Epidermal melanocyte (primary cell): ENCODE measurements around the gene IL6R.
"Not testable (repeated sequence)": the region's sequence is repeated elsewhere in the genome, so short reads cannot be mapped to it uniquely, and the experiment has no call there.

Source experiments
- DNase-seq: peaks from one replicate; pipeline ENCODE4 v3.0.0; 2011; ENCODE audit warnings: low spot score; ENCODE audit not compliant: insufficient read length

IL6R gene

DNA sequence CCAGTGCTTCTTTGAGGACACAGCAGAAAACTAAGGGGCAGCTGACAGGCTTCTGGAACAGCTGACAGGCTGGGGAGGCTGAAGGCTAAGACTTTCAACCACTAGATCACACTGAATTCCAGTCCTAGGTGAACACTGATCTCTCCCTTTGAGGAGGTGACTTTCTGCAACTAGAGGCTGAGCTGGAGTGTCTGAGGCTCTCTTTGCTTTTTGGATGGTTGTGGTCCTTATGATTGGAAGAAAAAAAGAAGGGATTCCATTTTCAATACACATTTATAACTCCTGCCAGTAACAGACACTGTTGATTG lies 1.4 kb downstream of the IL6R start:
- no peak for DNase-seq

DNA sequence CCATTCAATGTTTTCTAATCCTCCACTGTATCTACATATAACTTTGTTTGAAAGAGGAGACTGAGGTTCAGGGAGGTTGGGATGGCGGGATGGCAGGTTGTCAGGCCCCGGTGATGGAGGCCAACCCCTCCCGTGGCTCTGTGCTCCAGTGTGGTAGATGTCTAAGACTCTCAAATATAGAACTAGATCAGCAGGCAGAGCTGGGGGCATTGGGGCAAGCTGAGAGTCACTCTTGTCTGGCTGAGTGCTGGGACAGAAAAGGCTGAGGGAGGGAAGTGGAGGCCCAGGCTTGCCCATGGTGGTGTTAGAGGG lies 1.7 kb downstream of the IL6R start:
- DNase-seq: no peak

GRCh38 chr1:154407198-154408091 lies 2.3 kb downstream of the IL6R start:
- no peak for DNase-seq

GRCh38 chr1:154408174-154408777 lies 3.1 kb downstream of the IL6R start:
- no peak for DNase-seq

DNA sequence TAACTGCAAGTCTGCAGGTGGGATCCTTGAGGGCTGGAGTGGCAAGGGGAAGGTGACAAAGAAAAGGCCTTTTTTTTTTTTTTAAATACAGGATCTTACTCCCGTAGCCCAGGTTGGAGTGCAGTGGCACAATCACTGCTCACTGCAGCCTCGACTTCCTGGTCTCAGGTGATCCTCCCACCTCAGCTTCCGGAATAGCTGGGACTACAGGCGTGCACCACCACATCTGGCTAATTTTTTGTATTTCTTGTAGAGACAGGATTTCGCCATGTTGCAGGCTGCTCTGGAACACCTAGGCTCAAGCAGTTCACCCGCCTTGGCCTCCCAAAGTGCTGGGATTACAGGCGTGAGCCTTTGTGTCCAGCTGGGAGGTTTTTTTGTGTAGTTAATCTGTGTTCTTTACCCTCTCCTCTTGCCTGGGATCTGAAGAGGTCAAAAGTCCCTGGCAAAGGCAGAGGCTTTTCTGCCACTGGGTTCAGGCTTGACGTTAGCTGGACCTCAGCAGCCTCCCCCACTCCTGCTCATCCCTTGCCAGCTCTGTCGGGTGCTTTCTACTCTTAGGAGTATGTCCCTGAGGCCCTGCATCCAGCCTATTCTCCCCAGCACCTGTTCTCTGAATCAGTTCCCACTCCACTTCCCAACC lies 5.2 kb downstream of the IL6R start:
- DNase-seq: no peak

DNA sequence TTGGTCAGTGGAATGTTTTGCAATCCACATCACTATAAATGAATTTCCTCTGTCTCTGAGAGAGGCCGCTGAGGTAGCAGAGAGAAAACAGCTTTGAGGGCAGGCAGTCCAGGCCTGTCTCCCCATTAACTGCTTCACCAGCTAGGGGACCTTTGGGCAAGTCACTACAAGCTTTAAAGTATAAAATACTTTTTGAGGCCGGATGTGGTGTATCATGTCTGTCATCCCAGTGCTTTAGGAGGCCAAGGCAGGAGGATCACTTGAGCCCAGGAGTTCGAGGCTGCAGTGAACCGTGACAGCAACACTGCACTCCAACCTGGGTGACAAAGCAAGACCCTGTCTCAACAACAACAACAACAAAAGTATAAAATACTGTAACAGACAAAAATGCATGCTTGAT lies 6.4 kb downstream of the IL6R start:
- DNase-seq: no peak

DNA sequence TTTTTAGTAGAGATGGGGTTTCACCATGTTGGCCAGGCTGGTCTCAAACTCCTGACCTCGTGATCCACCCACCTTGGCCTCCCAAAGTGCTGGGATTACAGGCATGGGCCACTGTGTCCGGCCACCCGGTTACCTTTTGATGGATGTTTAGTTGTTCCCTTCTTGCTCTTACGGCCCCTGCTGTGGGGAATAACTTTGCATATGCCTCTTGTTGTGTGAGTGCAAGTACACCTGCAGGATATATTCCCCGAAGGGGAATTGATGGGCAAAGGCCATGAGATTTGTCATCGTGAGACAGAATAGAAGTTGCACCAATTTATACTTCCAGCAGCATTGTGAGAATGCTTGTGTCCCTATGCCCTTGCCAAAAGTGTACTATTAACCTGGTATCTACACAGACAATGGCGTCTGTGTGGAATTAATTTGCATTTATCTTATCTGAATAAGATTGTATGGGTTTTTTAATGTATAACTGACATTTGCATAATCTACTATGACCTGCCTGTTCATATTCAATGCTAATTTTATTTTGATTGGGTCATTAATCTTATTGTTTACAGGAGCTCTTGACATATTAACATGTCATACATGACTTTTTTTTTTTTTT lies 8.1 kb downstream of the IL6R start:
- DNase-seq: no peak

DNA sequence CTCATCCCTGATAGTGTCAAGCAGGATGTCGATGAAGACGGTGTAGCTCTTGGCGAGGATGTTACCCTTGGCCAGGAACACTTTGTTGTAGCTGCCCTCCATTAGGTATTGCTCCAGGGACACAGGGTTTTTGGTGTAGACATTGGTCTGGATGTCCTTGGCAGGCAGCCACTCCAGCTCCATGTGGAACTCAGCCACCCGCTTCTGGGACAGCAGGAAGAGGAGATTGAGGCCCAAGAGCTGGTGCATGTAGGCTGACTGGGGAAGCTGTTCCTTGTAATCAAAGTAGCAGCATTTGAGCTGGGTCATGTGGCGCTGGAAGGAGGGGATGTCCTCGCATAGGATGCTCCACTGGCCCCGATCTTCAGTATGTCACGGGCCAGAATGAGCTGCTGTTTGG lies 9.5 kb downstream of the IL6R start:
- no peak for DNase-seq

- DNase-seq: no peak
Observed at GRCh38 chr1:154416471-154417337, 11.6 kb downstream of the IL6R start.

DNA sequence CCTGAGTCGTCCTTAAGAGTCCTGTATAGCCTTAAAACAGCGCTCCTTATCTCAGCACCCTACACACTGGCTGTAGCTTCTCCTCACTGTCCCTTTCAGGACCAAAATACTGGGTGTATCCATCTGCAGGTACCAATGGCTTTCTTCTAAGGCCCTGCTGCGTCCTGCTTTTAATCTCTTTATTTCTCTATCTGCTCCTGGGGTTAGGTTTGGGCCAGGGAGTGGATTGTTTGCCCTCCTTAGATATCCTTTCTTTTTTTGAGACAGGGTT lies 12.1 kb downstream of the IL6R start:
- no peak for DNase-seq

DNA sequence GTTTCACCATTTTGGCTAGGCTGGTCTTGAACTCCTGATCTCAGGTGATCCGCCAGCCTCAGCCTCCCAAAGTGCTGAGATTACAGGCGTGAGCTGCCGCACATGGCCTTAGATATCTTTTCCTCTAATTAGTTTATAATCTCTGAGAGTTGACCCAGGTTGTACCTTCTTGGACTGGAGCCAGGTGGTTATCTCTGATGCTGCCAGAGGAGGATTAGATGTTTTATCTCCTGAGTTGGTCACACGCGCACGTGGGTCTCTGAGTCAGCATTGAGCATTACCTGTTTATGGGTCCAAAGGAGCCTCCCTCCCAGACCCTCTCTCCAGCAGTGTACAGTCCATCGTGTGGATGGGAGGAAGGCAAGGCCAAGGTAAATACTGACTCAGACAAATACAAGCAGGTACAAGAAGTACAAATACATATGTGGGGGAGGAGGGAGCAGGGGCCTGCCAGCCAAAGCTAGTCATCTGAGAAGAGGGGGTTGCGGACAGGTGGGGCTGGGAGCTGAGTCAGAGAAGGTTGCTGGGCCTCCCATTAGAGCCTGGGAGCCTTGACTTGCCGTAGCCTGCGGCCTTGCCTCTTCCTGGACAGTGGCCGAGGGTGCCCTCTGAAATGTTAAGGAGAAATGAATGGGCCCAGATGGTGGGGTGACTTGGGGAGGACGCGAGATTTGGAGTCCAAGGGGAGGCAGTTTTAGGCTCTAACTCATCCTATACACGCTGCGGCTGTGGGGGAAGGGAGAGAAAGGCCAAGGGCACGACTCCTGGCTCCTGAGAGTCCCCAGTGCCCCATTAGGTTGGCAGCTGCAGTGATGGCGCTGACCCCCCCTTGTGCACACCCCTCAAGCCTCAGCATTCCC lies 13.1 kb downstream of the IL6R start:
- no peak for DNase-seq

DNA sequence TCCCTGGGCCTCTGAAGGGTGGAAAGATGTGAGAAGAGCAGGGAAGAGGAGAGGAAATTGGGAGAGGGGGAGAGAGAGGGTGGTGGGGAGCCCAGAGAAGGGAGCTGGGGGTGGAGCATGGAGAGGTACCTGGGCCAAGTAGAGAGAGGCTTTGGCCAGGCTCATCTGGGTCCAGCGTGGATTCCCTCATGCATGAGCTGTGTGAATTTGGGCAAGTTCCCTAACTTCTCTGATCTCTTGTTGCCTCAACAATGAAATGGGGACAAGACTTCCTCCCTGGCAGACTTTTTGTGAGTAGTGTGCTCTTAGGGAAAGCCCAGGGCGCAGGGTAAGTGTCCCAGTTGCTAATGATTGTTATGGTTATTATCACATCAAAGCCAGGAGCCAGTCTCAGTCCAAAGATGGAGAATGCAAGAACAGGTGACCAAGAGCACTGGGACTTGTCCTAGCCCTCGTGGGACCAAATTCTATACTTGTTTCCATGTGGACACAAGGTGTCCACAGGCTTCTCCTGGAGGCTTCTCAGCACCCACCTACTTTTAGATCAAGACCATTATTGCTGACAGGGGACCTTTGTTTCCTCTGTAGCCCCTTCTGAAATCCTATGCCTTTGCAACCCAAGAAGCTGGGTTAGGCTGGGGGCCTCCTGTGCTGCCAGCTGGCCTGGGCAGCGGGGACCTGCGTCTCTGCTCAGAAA lies 13.9 kb downstream of the IL6R start:
- no peak for DNase-seq

DNA sequence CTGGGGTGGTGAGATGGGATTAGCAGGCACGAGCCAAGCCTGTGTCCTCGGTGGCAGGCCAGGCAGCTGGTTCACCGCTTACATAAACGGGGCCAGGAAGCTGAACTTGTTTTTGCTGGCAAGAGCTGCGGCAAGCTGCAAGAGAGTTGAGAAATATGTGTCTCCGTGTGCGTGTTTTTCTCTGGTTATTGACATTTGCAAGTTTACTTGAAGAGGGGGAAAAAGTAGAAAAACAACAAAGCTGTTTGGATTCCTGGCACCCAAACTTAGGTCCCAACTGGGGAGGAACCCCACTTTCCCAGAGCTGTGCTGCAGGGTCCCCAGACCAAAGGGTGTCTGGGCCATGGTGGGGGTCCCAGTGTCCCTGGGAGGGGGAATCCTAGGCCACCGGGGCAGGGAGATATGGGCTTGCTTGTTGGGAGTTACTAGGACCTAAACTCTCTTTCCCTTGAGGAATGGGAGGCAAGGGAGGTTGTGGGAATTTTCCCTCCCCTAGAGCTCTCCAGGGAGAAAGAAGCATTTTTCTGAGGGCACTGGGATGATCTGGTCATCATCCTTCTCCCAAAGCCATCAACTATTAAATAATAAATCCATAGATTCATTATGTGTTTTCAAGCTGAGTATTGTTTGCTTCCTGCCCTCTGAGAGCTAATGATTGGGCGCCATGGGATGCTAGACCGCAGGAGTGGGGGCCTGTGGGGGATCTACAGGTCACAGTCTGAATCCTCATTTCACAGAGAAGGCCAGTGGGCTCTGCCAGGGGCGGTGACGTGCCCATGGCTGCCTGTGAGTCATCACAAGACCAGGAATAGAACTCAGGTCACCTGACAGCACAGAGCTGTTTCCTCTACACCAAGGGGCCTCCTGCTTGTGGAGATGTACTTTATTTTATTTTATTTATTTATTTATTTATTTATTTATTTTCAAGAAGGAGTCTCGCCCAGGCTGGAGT lies 14.8 kb downstream of the IL6R start:
- peak; percentile 73 for DNase-seq

DNA sequence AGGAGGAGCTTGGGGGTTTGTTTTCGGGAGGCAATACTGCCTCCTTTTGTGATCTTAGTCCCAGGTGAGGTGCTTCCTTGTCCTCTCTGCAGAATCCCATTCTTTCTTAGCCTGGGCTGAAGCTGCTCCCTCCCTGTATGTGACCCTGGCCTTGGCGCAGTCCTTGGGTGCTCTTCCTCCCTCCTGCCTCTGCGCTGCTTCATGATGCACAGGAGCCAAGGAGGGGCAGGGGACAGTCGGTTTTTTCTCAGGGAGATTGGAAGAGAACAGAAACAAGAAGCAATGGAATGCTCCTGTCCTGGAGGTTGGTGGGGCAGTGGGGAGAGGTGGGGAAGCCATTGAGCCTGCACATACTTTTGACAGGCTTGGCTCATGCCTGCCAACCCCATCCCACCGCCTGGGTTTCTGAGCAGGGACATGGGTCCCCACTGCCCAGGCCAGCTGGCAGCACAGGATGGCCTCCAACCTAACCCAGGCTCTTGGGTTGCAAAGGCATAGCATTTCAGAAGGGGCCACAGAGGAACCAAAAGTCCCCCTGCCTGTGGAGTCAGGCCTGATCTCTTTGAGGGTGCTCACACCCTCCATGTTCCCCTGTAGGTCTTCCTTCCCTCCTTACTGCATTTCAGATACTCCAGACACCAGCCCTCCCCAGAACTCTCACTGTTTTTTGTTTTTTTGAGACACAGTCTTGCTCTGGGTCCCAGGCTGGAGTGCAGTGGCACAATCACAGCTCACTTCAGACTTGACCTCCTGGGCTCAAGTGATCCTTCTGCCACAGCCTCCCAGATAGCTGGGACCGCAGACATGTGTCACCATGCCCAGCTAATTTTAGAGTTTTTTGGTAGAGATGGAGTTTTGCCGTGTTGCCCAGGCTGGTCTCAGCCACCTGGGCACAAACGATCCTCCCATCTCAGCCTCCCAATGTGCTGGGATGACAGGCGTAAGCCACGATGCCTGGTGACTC lies 16.1 kb downstream of the IL6R start:
- no peak for DNase-seq

DNA sequence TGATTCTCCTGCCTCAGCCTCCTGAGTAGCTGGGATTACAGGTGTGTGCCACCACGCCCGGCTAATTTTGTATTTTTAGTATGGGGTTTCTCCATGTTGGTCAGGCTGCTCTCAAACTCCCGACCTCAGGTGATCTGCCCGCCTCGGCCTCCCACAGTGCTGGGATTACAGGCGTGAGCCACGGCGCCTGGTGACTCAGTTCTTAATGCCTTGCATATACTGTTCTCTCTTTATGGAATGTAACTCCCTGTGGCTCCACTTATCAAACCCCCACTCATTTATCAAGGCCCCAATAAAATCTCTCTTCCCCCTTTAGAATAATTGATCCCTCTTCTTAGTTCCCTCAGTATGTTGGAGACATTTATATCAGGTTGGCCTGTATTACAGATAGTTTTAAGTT lies 16.9 kb downstream of the IL6R start:
- DNase-seq: not testable (repeated sequence)

GRCh38 chr1:154422521-154422920 lies 17.4 kb downstream of the IL6R start:
- DNase-seq: no peak

DNA sequence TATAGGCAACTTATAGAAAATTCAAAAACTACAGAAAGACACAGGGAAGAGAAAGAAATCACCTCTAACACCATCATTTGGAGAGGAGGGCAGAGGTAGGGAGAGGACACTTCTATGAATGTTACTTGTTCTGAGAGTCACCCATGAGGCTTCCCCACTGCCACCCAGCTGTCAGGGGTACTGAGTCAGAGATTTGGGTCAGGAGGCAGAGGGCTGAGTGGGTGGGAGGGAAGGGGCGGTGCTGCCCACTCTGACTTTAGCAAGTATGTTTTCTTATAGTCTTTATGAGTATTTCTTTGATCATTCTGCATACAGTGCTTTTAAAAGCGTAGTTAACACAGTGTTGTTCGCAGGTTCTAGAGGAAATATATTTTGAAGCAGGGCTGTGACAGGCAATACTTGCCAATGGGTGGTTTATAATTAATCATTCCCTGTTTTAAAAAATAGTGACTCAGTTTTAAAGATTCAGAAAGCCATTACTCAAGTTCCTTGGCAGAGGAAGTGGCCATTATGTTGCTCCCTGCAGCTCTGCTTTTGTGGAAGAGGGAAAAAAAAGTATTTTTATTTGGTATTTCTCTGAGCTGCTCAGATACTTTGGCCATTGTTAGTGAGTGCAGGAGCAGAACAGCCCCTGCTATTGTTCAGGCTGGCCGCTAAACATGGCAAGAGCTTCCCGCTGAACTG lies 18.3 kb downstream of the IL6R start:
- DNase-seq: peak; percentile 40
